H1 (cell line): ENCODE measurements around the gene NPL. TPM values are rescaled to one million over a fixed set of nuclear protein-coding genes. Genes with fewer than 3 reads are reported as not detected.

Experiments used
- CTCF ChIA-PET: fragments of 300-600 bp; sonication (Branson Sonifier 250); formaldehyde crosslinking; loops from one replicate; lab custom pipeline; 2021; ENCODE audit not compliant: partially characterized antibody; lab: Charles Lee
- POLR2A ChIA-PET: fragments of 300-600 bp; sonication (Branson Sonifier 250); formaldehyde crosslinking; loops from one replicate; lab custom pipeline; 2021; ENCODE audit warnings: inconsistent platforms; ENCODE audit not compliant: partially characterized antibody; lab: Charles Lee
- DNase-seq, 2 experiments: peaks; one replicate each; pipeline versions ENCODE4 v3.0.0 to v3.0.0-alpha.2; 2010 to 2022; ENCODE audit warnings: low spot score in 2 of 2, low read depth in 1 of 2, mixed read lengths in 1 of 2
- FAIRE-seq: peaks from 2 replicates; lab custom pipeline; 2011; peaks lifted over from hg19 to GRCh38; lab: Jason Lieb, UNC
- H2AFZ ChIP-seq: 2 replicates; pipeline ENCODE4 v1.8.1; 2012; ENCODE audit warnings: low read length, inconsistent platforms
- H2AK5ac ChIP-seq: 2 replicates; pipeline ENCODE4 v1.6.1; 2013; ENCODE audit warnings: low read depth, low read length
- H2BK120ac ChIP-seq: replicated peaks from 2 replicates; pipeline ENCODE3; 2013; ENCODE audit warnings: low read depth, low read length, inconsistent platforms
- H2BK12ac ChIP-seq: 2 replicates; pipeline ENCODE4 v1.6.1; 2013; ENCODE audit warnings: low read depth, low read length
- H2BK15ac ChIP-seq: 2 replicates; pipeline ENCODE4 v1.6.1; 2013; ENCODE audit warnings: low read length
- H2BK20ac ChIP-seq: 2 replicates; pipeline ENCODE4 v1.6.1; 2013; ENCODE audit warnings: low read length
- H2BK5ac ChIP-seq: 2 replicates; pipeline ENCODE4 v1.6.1; 2013; ENCODE audit warnings: low read depth, low read length
- H3K14ac ChIP-seq: 2 replicates; pipeline ENCODE4 v1.6.1; 2013; ENCODE audit warnings: inconsistent platforms; ENCODE audit not compliant: insufficient read length
- H3K18ac ChIP-seq: 2 replicates; pipeline ENCODE4 v1.6.1; 2013; ENCODE audit warnings: low read length; ENCODE audit errors: extremely low read depth
- H3K23ac ChIP-seq: 2 replicates; pipeline ENCODE4 v1.6.1; 2013; ENCODE audit warnings: inconsistent platforms; ENCODE audit not compliant: insufficient read length
- H3K23me2 ChIP-seq: 2 replicates; pipeline ENCODE4 v1.6.1; 2013; ENCODE audit warnings: low read depth, low read length
- H3K27ac ChIP-seq: 2 replicates; pipeline ENCODE4 v1.6.1; 2011; ENCODE audit warnings: low read depth, low read length, inconsistent platforms
- H3K27me3 ChIP-seq, 4 experiments: replicated peaks in 1 of 4; 1 replicate in 1 of 4; 2 replicates in 3 of 4; pipeline versions ENCODE4 v1.6.1 to v1.8.1; 2011 to 2013; ENCODE audit warnings: low read length in 3 of 4, mild to moderate bottlenecking in 3 of 4, inconsistent platforms in 2 of 4, mixed read lengths in 2 of 4, moderate library complexity in 1 of 4; ENCODE audit not compliant: control insufficient read depth in 3 of 4, insufficient read depth in 3 of 4; ENCODE audit errors: extremely low read depth in 1 of 4
- H3K36me3 ChIP-seq, 4 experiments: 2 replicates each; pipeline versions ENCODE4 v1.6.1 to v1.8.1; 2011 to 2013; ENCODE audit warnings: mild to moderate bottlenecking in 4 of 4, low read length in 3 of 4, moderate library complexity in 2 of 4, control low read depth in 1 of 4, inconsistent platforms in 1 of 4; ENCODE audit not compliant: insufficient read depth in 4 of 4, control insufficient read depth in 2 of 4
- H3K4ac ChIP-seq: replicated peaks from 2 replicates; pipeline ENCODE3; 2013; ENCODE audit warnings: low read length, low read depth, mixed read lengths, inconsistent platforms; ENCODE audit not compliant: insufficient read length
- H3K4me1 ChIP-seq, 4 experiments: replicated peaks in 1 of 4; 1 replicate in 1 of 4; 2 replicates in 3 of 4; pipeline versions ENCODE4 v1.6.1 to v1.8.1; 2011 to 2013; ENCODE audit warnings: low read length in 3 of 4, inconsistent platforms in 2 of 4, mixed read lengths in 1 of 4; ENCODE audit not compliant: insufficient read depth in 4 of 4, control insufficient read depth in 3 of 4
- H3K4me2 ChIP-seq, 2 experiments: 2 replicates each; pipeline versions ENCODE4 v1.6.1 to v1.8.1; 2011 to 2013; ENCODE audit warnings: low read depth in 2 of 2, low read length in 2 of 2, control low read depth in 1 of 2, inconsistent platforms in 1 of 2, mild to moderate bottlenecking in 1 of 2; ENCODE audit not compliant: insufficient read depth in 1 of 2
- H3K4me3 ChIP-seq, 4 experiments: fragments of 200-600, 300-600 bp in 1 of 4; sonication (generic), shearing (Covaris generic), sonication (Bioruptor Twin) in 1 of 4; 2 replicates each; pipeline versions ENCODE4 v1.5.1 to v1.8.1; 2011 to 2016; ENCODE audit warnings: low read length in 4 of 4, low read depth in 3 of 4, control low read depth in 2 of 4, inconsistent platforms in 2 of 4, mild to moderate bottlenecking in 2 of 4, mixed read lengths in 1 of 4, moderate library complexity in 1 of 4; ENCODE audit not compliant: insufficient read depth in 2 of 4; ENCODE audit errors: extremely low read depth in 1 of 4
- H3K56ac ChIP-seq: replicated peaks from 2 replicates; pipeline ENCODE3; 2013; ENCODE audit warnings: low read depth, mild to moderate bottlenecking, mixed read lengths, low read length, inconsistent platforms; ENCODE audit not compliant: insufficient read length
- H3K79me1 ChIP-seq: 2 replicates; pipeline ENCODE4 v1.6.1; 2013; ENCODE audit warnings: low read depth, low read length, control low read depth
- H3K79me2 ChIP-seq, 2 experiments: 2 replicates each; pipeline versions ENCODE4 v1.6.1 to v1.8.1; 2012 to 2013; ENCODE audit warnings: low read length in 2 of 2, mild to moderate bottlenecking in 2 of 2, inconsistent platforms in 1 of 2; ENCODE audit not compliant: insufficient read depth in 2 of 2, control insufficient read depth in 1 of 2
- H3K9ac ChIP-seq, 4 experiments: replicated peaks in 1 of 4; 1 replicate in 1 of 4; 2 replicates in 3 of 4; pipeline versions ENCODE4 v1.6.1 to v1.8.1; 2011 to 2013; ENCODE audit warnings: low read depth in 3 of 4, low read length in 3 of 4, control low read depth in 2 of 4, mild to moderate bottlenecking in 2 of 4, moderate library complexity in 2 of 4, inconsistent platforms in 1 of 4; ENCODE audit errors: extremely low read depth in 1 of 4
- H3K9me3 ChIP-seq, 2 experiments: 2 replicates each; pipeline versions ENCODE4 v1.6.1 to v1.8.1; 2012 to 2013; ENCODE audit warnings: mild to moderate bottlenecking in 2 of 2, moderate library complexity in 2 of 2, control low read depth in 1 of 2, inconsistent platforms in 1 of 2, low read depth in 1 of 2, low read length in 1 of 2, mixed read lengths in 1 of 2; ENCODE audit not compliant: insufficient read depth in 2 of 2
- H4K20me1 ChIP-seq, 2 experiments: replicated peaks in 1 of 2; 2 replicates each; pipeline versions ENCODE3 to v1.8.1; 2011 to 2013; ENCODE audit warnings: inconsistent platforms in 2 of 2, low read length in 2 of 2, mild to moderate bottlenecking in 1 of 2; ENCODE audit not compliant: insufficient read depth in 2 of 2, control insufficient read depth in 1 of 2
- H4K5ac ChIP-seq: 2 replicates; pipeline ENCODE4 v1.6.1; 2013; ENCODE audit warnings: low read length, low read depth, mixed read lengths, inconsistent platforms; ENCODE audit not compliant: insufficient read length
- H4K8ac ChIP-seq: 2 replicates; pipeline ENCODE4 v1.8.0; 2013; ENCODE audit warnings: mild to moderate bottlenecking, moderate library complexity, low read length, inconsistent platforms; ENCODE audit not compliant: insufficient read depth; ENCODE audit errors: extremely low read depth
- H4K91ac ChIP-seq: replicated peaks from 2 replicates; pipeline ENCODE3; 2013; ENCODE audit warnings: low read length, mixed read lengths, inconsistent platforms; ENCODE audit not compliant: insufficient read length
- BACH1 ChIP-seq: IDR thresholded peaks from 2 replicates; pipeline ENCODE4 v1.6.1; 2012; ENCODE audit warnings: low read length, improper control_type of control experiment
- CEBPB ChIP-seq: IDR thresholded peaks from 2 replicates; pipeline ENCODE4 v1.6.1; 2012; ENCODE audit warnings: low read depth, low read length
- E2F6 ChIP-seq: IDR thresholded peaks from 2 replicates; pipeline ENCODE4 v1.6.1; 2012; ENCODE audit warnings: inconsistent platforms
- EGR1 ChIP-seq: IDR thresholded peaks from 2 replicates; pipeline ENCODE4 v1.6.1; 2011; ENCODE audit warnings: low read depth, low read length, borderline replicate concordance
- GTF2F1 ChIP-seq: IDR thresholded peaks from 2 replicates; pipeline ENCODE4 v1.6.1; 2012; ENCODE audit warnings: low read depth, low read length, improper control_type of control experiment, borderline replicate concordance
- POU5F1 ChIP-seq: IDR thresholded peaks from 2 replicates; pipeline ENCODE4 v1.6.1; 2011; ENCODE audit warnings: low read depth, mild to moderate bottlenecking, low read length, moderate library complexity
- RNF2 ChIP-seq: fragments of 200-900, 300-1000 bp; sonication (generic); IDR thresholded peaks from 2 replicates; pipeline ENCODE4 v1.7.1; 2016; ENCODE audit warnings: borderline replicate concordance, low read depth, mild to moderate bottlenecking, antibody characterized with exemption, low read length; ENCODE audit not compliant: poor library complexity, severe bottlenecking; ENCODE audit errors: missing control alignments
- SP2 ChIP-seq: IDR thresholded peaks from 2 replicates; pipeline ENCODE4 v1.6.1; 2012; ENCODE audit warnings: mild to moderate bottlenecking, low read length, inconsistent platforms
- TAF1 ChIP-seq: IDR thresholded peaks from 2 replicates; pipeline ENCODE4 v1.6.1; 2011; ENCODE audit warnings: mild to moderate bottlenecking, low read depth, low read length
- TCF12 ChIP-seq: IDR thresholded peaks from 2 replicates; pipeline ENCODE4 v1.6.1; 2011; ENCODE audit warnings: low read depth, mild to moderate bottlenecking, low read length
- YY1 ChIP-seq: IDR thresholded peaks from 2 replicates; pipeline ENCODE4 v1.6.1; 2011; ENCODE audit warnings: low read depth, mild to moderate bottlenecking, low read length
- WGBS, 2 experiments: shearing (Covaris generic) in 1 of 2; methylation state at CpG; one replicate each; pipeline versions ENCODE4 v1.1.6 to v1.1.7; 2013 to 2015; ENCODE audit warnings: low lambda C conversion rate in 2 of 2, mixed read lengths in 2 of 2, inconsistent platforms in 1 of 2, low coverage in 1 of 2, missing lambda C conversion rate in 1 of 2; ENCODE audit not compliant: insufficient replicate concordance in 2 of 2, insufficient coverage in 1 of 2, insufficient read length in 1 of 2; ENCODE audit errors: extremely low coverage in 1 of 2, missing lambda C conversion rate in 1 of 2; 5-methylcytosine and 5-hydroxymethylcytosine counted together
- polyA plus RNA-seq, 7 experiments: library from polyadenylated mRNA; depleted of rRNA in 3 of 7; stranded (reverse) in 5 of 7; unstranded in 2 of 7; fragments of >200 nt in 5 of 7; fragments of 200-250 nt in 2 of 7; gene quantifications; 1 replicate in 5 of 7; 2 replicates in 1 of 7; 4 replicates in 1 of 7; pipeline versions ENCODE4 v1.2.1 to v1.2.3, GENCODE V29; 2011 to 2013; ENCODE audit warnings: missing spikeins in 2 of 7, mixed read lengths in 2 of 7
- total RNA-seq: library from RNA; stranded (reverse); fragmentation: NEBNext Ultra II Directional; extraction: Animal tissue kit (Norgen Biotek cat#: 25700); gene quantifications from 2 replicates; pipeline ENCODE4 v1.2.1, GENCODE V29; 2021

NPL gene
- total and polyA plus RNA-seq, 2 of the 8 experiments (the other 6 are each of a cell fraction or from before 2014, with no cell fraction given), result 2.2 to 4.4 TPM

GRCh38 chr1:182752077-182752988 lies 37.2 kb upstream of the NPL start:
- Histone ChIP-seq H3K27ac (no peak overlapping the region), H3K4me2 (no peak overlapping the region), H3K4me3 (no peak overlapping the region), H3K9me3 (no peaks in the 10 kb centered on the region), H2AK5ac (no peak overlapping the region), H3K23me2 (no peaks in the 10 kb centered on the region), H3K4me1 (no peaks in the 10 kb centered on the region), H3K36me3 (no peaks in the 10 kb centered on the region), H4K8ac (peak overlapping the region; percentile 29; the same call in 1 of the 2 replicates), H3K14ac (no peak overlapping the region), H2BK15ac (no peak overlapping the region), H3K4ac (no peak overlapping the region), H3K23ac (no peak overlapping the region), H4K20me1 (no peaks in the 10 kb centered on the region), H3K79me1 (no peaks in the 10 kb centered on the region), H2BK12ac (no peak overlapping the region), H3K56ac (no peak overlapping the region), H2BK20ac (no peak overlapping the region), H2AFZ (no peak overlapping the region), H2BK5ac (no peak overlapping the region), H3K9ac (no peak overlapping the region), H4K5ac (no peak overlapping the region), H3K79me2 (no peaks in the 10 kb centered on the region), H3K27me3 (no peaks in the 10 kb centered on the region), H4K91ac (no peak overlapping the region), H3K18ac (no peak overlapping the region), H2BK120ac (no peak overlapping the region)
- WGBS, 2 experiments, result 85% methylated on average over 14 of the region's 14 CpGs; no CpG with 5 or more reads in 1 of the 2 experiments
- FAIRE-seq (no peak), DNase-seq (no peak)
- CTCF ChIA-PET, result interaction anchor here (0.8 to 8.1 kb wide), 11 partner anchors 11 to 157 kb away, joined by 3 to 48 read pairs (median 4); no protein-coding TSS in a partner anchor
- POLR2A ChIA-PET, result no interaction called here
- no peak for TF ChIP-seq EGR1
- TF ChIP-seq SP2, result no peak
- no peak for TF ChIP-seq TCF12
- no peak for TF ChIP-seq GTF2F1
- TF ChIP-seq RNF2, result no peak
- TF ChIP-seq E2F6, result no peak
- TF ChIP-seq TAF1, result no peak
- no peak for TF ChIP-seq YY1
- TF ChIP-seq CEBPB, result no peak
- TF ChIP-seq BACH1, result no peak
- no peak for TF ChIP-seq POU5F1
